Measurements from ENCODE around the gene USP47.

Gene USP47

GRCh38 chr11:12005061-12005460 is 163.3 kb downstream of the USP47 start:
- Mint-ChIP-seq H3K27ac (no peak overlapping the region), H3K36me3 (ENCODE audit: low read depth) (peaks cover 4% of the 10 kb centered on the region), H3K4me1 (peaks cover 36% of the 10 kb centered on the region), H3K27me3 (ENCODE audit: low read depth) (peaks cover 38% of the 10 kb centered on the region), H3K4me3 (peak overlapping the region in 2 of 3 experiments; percentile 1 to 31), H3K9me3 (no peaks in the 10 kb centered on the region)
- TF ChIP-seq CTCF (IDR thresholded peaks at IDR 0.05; ENCODE audit: unreplicated experiment in 3 of 3), result no peak

GRCh38 chr11:12005476-12005875 is 163.7 kb downstream of the USP47 start:
- TF ChIP-seq CTCF (IDR thresholded peaks at IDR 0.05; ENCODE audit: unreplicated experiment in 3 of 3), result no peak
- Mint-ChIP-seq H3K27me3 (ENCODE audit: low read depth) (peaks cover 42% of the 10 kb centered on the region), H3K9me3 (no peaks in the 10 kb centered on the region), H3K4me1 (peaks cover 36% of the 10 kb centered on the region), H3K27ac (no peak overlapping the region), H3K4me3 (peak overlapping the region in 2 of 3 experiments; percentile 1 to 31), H3K36me3 (ENCODE audit: low read depth) (peaks cover 4% of the 10 kb centered on the region)

- peaks cover 36% of the 10 kb centered on the region for H3K4me1 Mint-ChIP-seq
Measured at GRCh38 chr11:12006552-12007229, 164.9 kb downstream of the USP47 start.

GRCh38 chr11:12007230-12007593 is 165.4 kb downstream of the USP47 start:
- Mint-ChIP-seq H3K27me3 (ENCODE audit: low read depth) (peaks cover 53% of the 10 kb centered on the region), H3K36me3 (ENCODE audit: low read depth) (peaks cover 2% of the 10 kb centered on the region), H3K9me3 (no peaks in the 10 kb centered on the region), H3K4me3 (peak overlapping the region; percentile 72 to 84 (median 81)), H3K4me1 (peaks cover 33% of the 10 kb centered on the region), H3K27ac (no peak overlapping the region)
- TF ChIP-seq CTCF (IDR thresholded peaks at IDR 0.05; ENCODE audit: unreplicated experiment in 3 of 3), result no peak

More at GRCh38 chr11:12006552-12007229, 164.9 kb downstream of the USP47 start:
- no peak for TF ChIP-seq CTCF (IDR thresholded peaks at IDR 0.05; ENCODE audit: unreplicated experiment in 3 of 3)
- Mint-ChIP-seq H3K27ac (no peak overlapping the region), H3K9me3 (no peaks in the 10 kb centered on the region), H3K36me3 (ENCODE audit: low read depth) (peaks cover 4% of the 10 kb centered on the region), H3K27me3 (ENCODE audit: low read depth) (peaks cover 53% of the 10 kb centered on the region), H3K4me3 (peak overlapping the region; percentile 72 to 84 (median 81))

GRCh38 chr11:12007769-12008737 is 166.3 kb downstream of the USP47 start, which contains the start of gene DKK3:
Gene DKK3, minus strand, starts transcription at chr11:12008626. Its CDS starts 44 bp downstream, at chr11:12008582.
- Mint-ChIP-seq H3K27ac (peak within 1 kb of the TSS in 1 of 3 experiments; percentile 36), H3K36me3 (ENCODE audit: low read depth) (no peaks in the 10 kb centered on the region), H3K4me1 (peaks cover 31% of the 10 kb centered on the region), H3K27me3 (ENCODE audit: low read depth) (peaks cover 53% of the 10 kb centered on the region), H3K4me3 (peak within 1 kb of the TSS; percentile 90 to 92 (median 91)), H3K9me3 (no peaks in the 10 kb centered on the region)
- no peak for TF ChIP-seq CTCF (IDR thresholded peaks at IDR 0.05; ENCODE audit: unreplicated experiment in 3 of 3)
